H1 (cell line): ENCODE results near the gene FAM193B. TPM values are rescaled to one million over a fixed set of nuclear protein-coding genes. Genes with fewer than 3 reads are reported as not detected.

Source experiments
- CTCF ChIA-PET: fragments of 300-600 bp; sonication (Branson Sonifier 250); formaldehyde crosslinking; loops from one replicate; lab custom pipeline; 2021; ENCODE audit not compliant: partially characterized antibody; lab: Charles Lee
- POLR2A ChIA-PET: fragments of 300-600 bp; sonication (Branson Sonifier 250); formaldehyde crosslinking; loops from one replicate; lab custom pipeline; 2021; ENCODE audit warnings: inconsistent platforms; ENCODE audit not compliant: partially characterized antibody; lab: Charles Lee
- DNase-seq, 2 experiments: peaks; one replicate each; pipeline versions ENCODE4 v3.0.0 to v3.0.0-alpha.2; 2010 to 2022; ENCODE audit warnings: low spot score in 2 of 2, low read depth in 1 of 2, mixed read lengths in 1 of 2
- FAIRE-seq: peaks from 2 replicates; lab custom pipeline; 2011; peaks lifted over from hg19 to GRCh38; lab: Jason Lieb, UNC
- H2AFZ ChIP-seq: 2 replicates; pipeline ENCODE4 v1.8.1; 2012; ENCODE audit warnings: low read length, inconsistent platforms
- H2AK5ac ChIP-seq: 2 replicates; pipeline ENCODE4 v1.6.1; 2013; ENCODE audit warnings: low read depth, low read length
- H2BK120ac ChIP-seq: replicated peaks from 2 replicates; pipeline ENCODE3; 2013; ENCODE audit warnings: low read depth, low read length, inconsistent platforms
- H2BK12ac ChIP-seq: 2 replicates; pipeline ENCODE4 v1.6.1; 2013; ENCODE audit warnings: low read depth, low read length
- H2BK15ac ChIP-seq: 2 replicates; pipeline ENCODE4 v1.6.1; 2013; ENCODE audit warnings: low read length
- H2BK20ac ChIP-seq: 2 replicates; pipeline ENCODE4 v1.6.1; 2013; ENCODE audit warnings: low read length
- H2BK5ac ChIP-seq: 2 replicates; pipeline ENCODE4 v1.6.1; 2013; ENCODE audit warnings: low read depth, low read length
- H3K14ac ChIP-seq: 2 replicates; pipeline ENCODE4 v1.6.1; 2013; ENCODE audit warnings: inconsistent platforms; ENCODE audit not compliant: insufficient read length
- H3K18ac ChIP-seq: 2 replicates; pipeline ENCODE4 v1.6.1; 2013; ENCODE audit warnings: low read length; ENCODE audit errors: extremely low read depth
- H3K23ac ChIP-seq: 2 replicates; pipeline ENCODE4 v1.6.1; 2013; ENCODE audit warnings: inconsistent platforms; ENCODE audit not compliant: insufficient read length
- H3K23me2 ChIP-seq: 2 replicates; pipeline ENCODE4 v1.6.1; 2013; ENCODE audit warnings: low read depth, low read length
- H3K27ac ChIP-seq: 2 replicates; pipeline ENCODE4 v1.6.1; 2011; ENCODE audit warnings: low read depth, low read length, inconsistent platforms
- H3K27me3 ChIP-seq, 4 experiments: replicated peaks in 1 of 4; 1 replicate in 1 of 4; 2 replicates in 3 of 4; pipeline versions ENCODE4 v1.6.1 to v1.8.1; 2011 to 2013; ENCODE audit warnings: low read length in 3 of 4, mild to moderate bottlenecking in 3 of 4, inconsistent platforms in 2 of 4, mixed read lengths in 2 of 4, moderate library complexity in 1 of 4; ENCODE audit not compliant: control insufficient read depth in 3 of 4, insufficient read depth in 3 of 4; ENCODE audit errors: extremely low read depth in 1 of 4
- H3K36me3 ChIP-seq, 4 experiments: 2 replicates each; pipeline versions ENCODE4 v1.6.1 to v1.8.1; 2011 to 2013; ENCODE audit warnings: mild to moderate bottlenecking in 4 of 4, low read length in 3 of 4, moderate library complexity in 2 of 4, control low read depth in 1 of 4, inconsistent platforms in 1 of 4; ENCODE audit not compliant: insufficient read depth in 4 of 4, control insufficient read depth in 2 of 4
- H3K4ac ChIP-seq: replicated peaks from 2 replicates; pipeline ENCODE3; 2013; ENCODE audit warnings: low read length, low read depth, mixed read lengths, inconsistent platforms; ENCODE audit not compliant: insufficient read length
- H3K4me1 ChIP-seq, 4 experiments: replicated peaks in 1 of 4; 1 replicate in 1 of 4; 2 replicates in 3 of 4; pipeline versions ENCODE4 v1.6.1 to v1.8.1; 2011 to 2013; ENCODE audit warnings: low read length in 3 of 4, inconsistent platforms in 2 of 4, mixed read lengths in 1 of 4; ENCODE audit not compliant: insufficient read depth in 4 of 4, control insufficient read depth in 3 of 4
- H3K4me2 ChIP-seq, 2 experiments: 2 replicates each; pipeline versions ENCODE4 v1.6.1 to v1.8.1; 2011 to 2013; ENCODE audit warnings: low read depth in 2 of 2, low read length in 2 of 2, control low read depth in 1 of 2, inconsistent platforms in 1 of 2, mild to moderate bottlenecking in 1 of 2; ENCODE audit not compliant: insufficient read depth in 1 of 2
- H3K4me3 ChIP-seq, 4 experiments: fragments of 200-600, 300-600 bp in 1 of 4; sonication (generic), shearing (Covaris generic), sonication (Bioruptor Twin) in 1 of 4; 2 replicates each; pipeline versions ENCODE4 v1.5.1 to v1.8.1; 2011 to 2016; ENCODE audit warnings: low read length in 4 of 4, low read depth in 3 of 4, control low read depth in 2 of 4, inconsistent platforms in 2 of 4, mild to moderate bottlenecking in 2 of 4, mixed read lengths in 1 of 4, moderate library complexity in 1 of 4; ENCODE audit not compliant: insufficient read depth in 2 of 4; ENCODE audit errors: extremely low read depth in 1 of 4
- H3K56ac ChIP-seq: replicated peaks from 2 replicates; pipeline ENCODE3; 2013; ENCODE audit warnings: low read depth, mild to moderate bottlenecking, mixed read lengths, low read length, inconsistent platforms; ENCODE audit not compliant: insufficient read length
- H3K79me1 ChIP-seq: 2 replicates; pipeline ENCODE4 v1.6.1; 2013; ENCODE audit warnings: low read depth, low read length, control low read depth
- H3K79me2 ChIP-seq, 2 experiments: 2 replicates each; pipeline versions ENCODE4 v1.6.1 to v1.8.1; 2012 to 2013; ENCODE audit warnings: low read length in 2 of 2, mild to moderate bottlenecking in 2 of 2, inconsistent platforms in 1 of 2; ENCODE audit not compliant: insufficient read depth in 2 of 2, control insufficient read depth in 1 of 2
- H3K9ac ChIP-seq, 4 experiments: replicated peaks in 1 of 4; 1 replicate in 1 of 4; 2 replicates in 3 of 4; pipeline versions ENCODE4 v1.6.1 to v1.8.1; 2011 to 2013; ENCODE audit warnings: low read depth in 3 of 4, low read length in 3 of 4, control low read depth in 2 of 4, mild to moderate bottlenecking in 2 of 4, moderate library complexity in 2 of 4, inconsistent platforms in 1 of 4; ENCODE audit errors: extremely low read depth in 1 of 4
- H3K9me3 ChIP-seq, 2 experiments: 2 replicates each; pipeline versions ENCODE4 v1.6.1 to v1.8.1; 2012 to 2013; ENCODE audit warnings: mild to moderate bottlenecking in 2 of 2, moderate library complexity in 2 of 2, control low read depth in 1 of 2, inconsistent platforms in 1 of 2, low read depth in 1 of 2, low read length in 1 of 2, mixed read lengths in 1 of 2; ENCODE audit not compliant: insufficient read depth in 2 of 2
- H4K20me1 ChIP-seq, 2 experiments: replicated peaks in 1 of 2; 2 replicates each; pipeline versions ENCODE3 to v1.8.1; 2011 to 2013; ENCODE audit warnings: inconsistent platforms in 2 of 2, low read length in 2 of 2, mild to moderate bottlenecking in 1 of 2; ENCODE audit not compliant: insufficient read depth in 2 of 2, control insufficient read depth in 1 of 2
- H4K5ac ChIP-seq: 2 replicates; pipeline ENCODE4 v1.6.1; 2013; ENCODE audit warnings: low read length, low read depth, mixed read lengths, inconsistent platforms; ENCODE audit not compliant: insufficient read length
- H4K8ac ChIP-seq: 2 replicates; pipeline ENCODE4 v1.8.0; 2013; ENCODE audit warnings: mild to moderate bottlenecking, moderate library complexity, low read length, inconsistent platforms; ENCODE audit not compliant: insufficient read depth; ENCODE audit errors: extremely low read depth
- H4K91ac ChIP-seq: replicated peaks from 2 replicates; pipeline ENCODE3; 2013; ENCODE audit warnings: low read length, mixed read lengths, inconsistent platforms; ENCODE audit not compliant: insufficient read length
- ATF2 ChIP-seq: IDR thresholded peaks from 2 replicates; pipeline ENCODE4 v1.6.1; 2012; ENCODE audit warnings: low read length, inconsistent platforms
- TAF1 ChIP-seq: IDR thresholded peaks from 2 replicates; pipeline ENCODE4 v1.6.1; 2011; ENCODE audit warnings: mild to moderate bottlenecking, low read depth, low read length
- USF2 ChIP-seq: IDR thresholded peaks from 2 replicates; pipeline ENCODE4 v1.6.1; 2011; ENCODE audit warnings: low read length, improper control_type of control experiment
- WGBS, 2 experiments: shearing (Covaris generic) in 1 of 2; methylation state at CpG; one replicate each; pipeline versions ENCODE4 v1.1.6 to v1.1.7; 2013 to 2015; ENCODE audit warnings: low lambda C conversion rate in 2 of 2, mixed read lengths in 2 of 2, inconsistent platforms in 1 of 2, low coverage in 1 of 2, missing lambda C conversion rate in 1 of 2; ENCODE audit not compliant: insufficient replicate concordance in 2 of 2, insufficient coverage in 1 of 2, insufficient read length in 1 of 2; ENCODE audit errors: extremely low coverage in 1 of 2, missing lambda C conversion rate in 1 of 2; 5-methylcytosine and 5-hydroxymethylcytosine counted together
- polyA plus RNA-seq, 7 experiments: library from polyadenylated mRNA; depleted of rRNA in 3 of 7; stranded (reverse) in 5 of 7; unstranded in 2 of 7; fragments of >200 nt in 5 of 7; fragments of 200-250 nt in 2 of 7; gene quantifications; 1 replicate in 5 of 7; 2 replicates in 1 of 7; 4 replicates in 1 of 7; pipeline versions ENCODE4 v1.2.1 to v1.2.3, GENCODE V29; 2011 to 2013; ENCODE audit warnings: missing spikeins in 2 of 7, mixed read lengths in 2 of 7
- total RNA-seq: library from RNA; stranded (reverse); fragmentation: NEBNext Ultra II Directional; extraction: Animal tissue kit (Norgen Biotek cat#: 25700); gene quantifications from 2 replicates; pipeline ENCODE4 v1.2.1, GENCODE V29; 2021

Gene FAM193B
- total and polyA plus RNA-seq, 2 of the 8 experiments (the other 6 are each of a cell fraction or from before 2014, with no cell fraction given) = 49.9 to 69.8 TPM

GRCh38 chr5:177595991-177596774 is 41.8 kb upstream of the FAM193B start:
- H4K91ac ChIP-seq = no peak overlapping the region
- H2AFZ ChIP-seq = no peak overlapping the region
- no peak overlapping the region for H3K18ac ChIP-seq
- no peak overlapping the region for H3K4me2 ChIP-seq
- no peak overlapping the region for H3K27ac ChIP-seq
- no peaks in the 10 kb centered on the region for H3K9me3 ChIP-seq
- H3K4me3 ChIP-seq = no peak overlapping the region
- H3K23ac ChIP-seq = no peak overlapping the region
- no peak overlapping the region for H2BK20ac ChIP-seq
- H2BK5ac ChIP-seq = no peak overlapping the region
- no peak overlapping the region for H2AK5ac ChIP-seq
- peaks cover 11% of the 10 kb centered on the region for H3K23me2 ChIP-seq
- no peak overlapping the region for H4K5ac ChIP-seq
- peaks cover 0 to 2% (median 0%) of the 10 kb centered on the region in 4 experiments; a peak in 2 of 7 replicates for H3K27me3 ChIP-seq
- ChIA-PET CTCF (interaction anchor here (1.0 to 3.2 kb wide), 3 partner anchors 12 to 226 kb away, joined by 3 to 14 read pairs (median 4); no protein-coding TSS in a partner anchor), POLR2A (interaction anchor here (0.6 to 8.8 kb wide), 5 partner anchors 14 to 536 kb away, joined by 3 to 72 read pairs (median 3); no protein-coding TSS in a partner anchor)
- peaks cover 11 to 32% (median 22%) of the 10 kb centered on the region in 4 experiments; a peak in 6 of 8 replicates for H3K36me3 ChIP-seq
- no peak overlapping the region for H4K8ac ChIP-seq
- DNase-seq (no peak), FAIRE-seq (no peak)
- H2BK12ac ChIP-seq = no peak overlapping the region
- peaks cover 4% of the 10 kb centered on the region in 2 experiments; a peak in 2 of 4 replicates for H3K79me2 ChIP-seq
- peaks cover 2 to 4% of the 10 kb centered on the region in 2 experiments for H4K20me1 ChIP-seq
- WGBS, 2 experiments = 89% methylated on average over 2 of the region's 2 CpGs; no CpG with 5 or more reads in 1 of the 2 experiments
- H3K14ac ChIP-seq = no peak overlapping the region
- no peaks in the 10 kb centered on the region; the same call in none of the 2 replicates for H3K79me1 ChIP-seq
- no peak overlapping the region for H3K9ac ChIP-seq
- no peak overlapping the region for H3K56ac ChIP-seq
- peaks cover 0 to 3% (median 2%) of the 10 kb centered on the region in 4 experiments; a peak in 3 of 7 replicates for H3K4me1 ChIP-seq
- no peak overlapping the region for H3K4ac ChIP-seq
- no peak overlapping the region for H2BK15ac ChIP-seq
- no peak overlapping the region for H2BK120ac ChIP-seq
- no peak for TF ChIP-seq ATF2
- TF ChIP-seq USF2 = no peak
- TF ChIP-seq TAF1 = no peak
